GM18499 (cell line): ENCODE measurements around the gene COQ8A.
"Not testable (repeated sequence)": the region's sequence is repeated elsewhere in the genome, so short reads cannot be mapped to it uniquely, and the experiment has no call there.

ENCODE experiments used
- ATAC-seq: cut with Tn5 transposase; IDR thresholded peaks from one replicate; pipeline ENCODE4 v1.9.1; 2021; ENCODE audit warnings: moderate number of reproducible peaks; ENCODE audit not compliant: insufficient read depth, unreplicated experiment

COQ8A gene

GRCh38 chr1:226920446-226920894 is 19.6 kb upstream of the COQ8A start:
- no peak for ATAC-seq

GRCh38 chr1:226921504-226921903 is 18.6 kb upstream of the COQ8A start:
- no peak for ATAC-seq

- ATAC-seq = not testable (repeated sequence)
These were observed 10.6 kb upstream of the COQ8A start for GRCh38 chr1:226929260-226930111.

GRCh38 chr1:226934483-226935237 is 5.4 kb upstream of the COQ8A start:
- no peak for ATAC-seq

GRCh38 chr1:226937940-226938725 is 2.0 kb upstream of the COQ8A start:
- no peak for ATAC-seq

- no peak for ATAC-seq
These were observed 1.1 kb upstream of the COQ8A start for GRCh38 chr1:226938903-226939437.

- ATAC-seq = peak; percentile 14
These were observed 561 bp upstream of the COQ8A start for GRCh38 chr1:226939438-226940028.

- ATAC-seq = no peak
These were observed 643 bp downstream of the COQ8A start for GRCh38 chr1:226940806-226941067.

GRCh38 chr1:226942392-226942791 is 2.3 kb downstream of the COQ8A start:
- no peak for ATAC-seq

GRCh38 chr1:226943156-226943555 is 3.1 kb downstream of the COQ8A start:
- no peak for ATAC-seq

- no peak for ATAC-seq
These were observed 3.8 kb downstream of the COQ8A start for GRCh38 chr1:226943927-226944326.

GRCh38 chr1:226945106-226945857 is 5.2 kb downstream of the COQ8A start:
- no peak for ATAC-seq

- ATAC-seq = no peak
These were observed 5.8 kb downstream of the COQ8A start for GRCh38 chr1:226945858-226946245.

GRCh38 chr1:226946285-226946684 is 6.2 kb downstream of the COQ8A start:
- no peak for ATAC-seq

- ATAC-seq = no peak
These were observed 6.7 kb downstream of the COQ8A start for GRCh38 chr1:226946841-226947240.

- ATAC-seq = no peak
These were observed 8.0 kb downstream of the COQ8A start for GRCh38 chr1:226948051-226948450.

GRCh38 chr1:226948480-226948879 is 8.4 kb downstream of the COQ8A start:
- ATAC-seq = no peak

- ATAC-seq = no peak
These were observed 8.9 kb downstream of the COQ8A start for GRCh38 chr1:226948996-226949395.

- no peak for ATAC-seq
These were observed 9.3 kb downstream of the COQ8A start for GRCh38 chr1:226949401-226949800.

- ATAC-seq = no peak
These were observed 10.2 kb downstream of the COQ8A start for GRCh38 chr1:226950316-226950715.
